Measurements from ENCODE around the gene C9orf50.
"Not testable (repeated sequence)": the region's sequence is repeated elsewhere in the genome, so short reads cannot be mapped to it uniquely, and the experiment has no call there.

The C9orf50 gene, protein sequence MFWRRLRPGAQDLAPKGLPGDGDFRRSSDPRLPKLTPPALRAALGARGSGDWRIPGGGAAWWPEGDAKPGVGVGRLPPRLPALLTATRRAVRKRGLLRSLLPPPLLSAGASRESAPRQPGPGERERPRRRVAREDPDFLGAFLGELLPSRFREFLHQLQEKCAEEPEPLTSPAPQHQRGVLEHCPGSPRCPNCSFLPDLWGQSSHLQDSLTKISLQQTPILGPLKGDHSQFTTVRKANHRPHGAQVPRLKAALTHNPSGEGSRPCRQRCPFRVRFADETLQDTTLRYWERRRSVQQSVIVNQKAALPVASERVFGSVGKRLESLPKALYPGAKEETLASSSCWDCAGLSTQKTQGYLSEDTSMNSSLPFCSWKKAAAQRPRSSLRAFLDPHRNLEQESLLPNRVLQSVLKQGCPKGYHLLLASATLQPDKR

DNA sequence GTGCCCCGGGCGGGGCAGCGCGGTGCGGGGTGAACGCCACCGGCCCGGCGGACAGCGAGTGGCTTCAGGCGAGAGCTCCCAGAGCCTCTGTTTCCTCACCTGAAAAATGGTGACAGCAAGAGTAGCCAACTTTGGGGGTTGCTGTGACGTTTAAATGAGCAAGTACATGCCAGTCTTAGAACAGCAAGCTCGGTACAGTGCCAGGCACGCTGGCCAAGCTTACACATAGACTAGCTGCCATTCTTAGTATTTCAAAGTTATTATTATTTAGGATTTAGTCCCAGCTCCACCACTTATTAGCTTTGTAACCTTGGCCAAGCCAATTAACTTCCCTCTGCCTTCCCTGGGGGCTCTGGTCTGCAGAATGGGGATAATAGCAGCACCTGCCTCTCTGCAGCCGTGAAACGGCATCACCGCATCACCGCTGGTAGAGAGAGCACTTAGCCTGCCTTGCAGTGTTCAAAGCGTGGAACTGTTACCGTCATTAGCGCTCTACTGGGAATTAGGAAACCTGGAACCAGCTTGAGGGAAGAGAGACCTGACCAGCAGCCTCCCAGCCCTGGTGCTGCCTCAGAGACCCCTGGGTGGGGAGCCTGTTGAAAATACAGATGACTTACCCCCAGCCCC lies at the start of gene C9orf50:
Gene C9orf50 (minus strand): TSS at position 433 of the 627 bp plus-strand sequence. CDS start 527 bp downstream, outside the sequence.
- peaks cover 22% of the 10 kb centered on the region for H3K4me1 Mint-ChIP-seq
- peak within 1 kb of the TSS; percentile 38 for H3K4me3 Mint-ChIP-seq
- H3K9me3 Mint-ChIP-seq: peaks cover 2% of the 10 kb centered on the region
- peaks cover 42% of the 10 kb centered on the region for H3K27me3 Mint-ChIP-seq
- no peaks in the 10 kb centered on the region for H3K36me3 Mint-ChIP-seq
- no peak for ATAC-seq
- no peak within 1 kb of the TSS for H3K27ac Mint-ChIP-seq

DNA sequence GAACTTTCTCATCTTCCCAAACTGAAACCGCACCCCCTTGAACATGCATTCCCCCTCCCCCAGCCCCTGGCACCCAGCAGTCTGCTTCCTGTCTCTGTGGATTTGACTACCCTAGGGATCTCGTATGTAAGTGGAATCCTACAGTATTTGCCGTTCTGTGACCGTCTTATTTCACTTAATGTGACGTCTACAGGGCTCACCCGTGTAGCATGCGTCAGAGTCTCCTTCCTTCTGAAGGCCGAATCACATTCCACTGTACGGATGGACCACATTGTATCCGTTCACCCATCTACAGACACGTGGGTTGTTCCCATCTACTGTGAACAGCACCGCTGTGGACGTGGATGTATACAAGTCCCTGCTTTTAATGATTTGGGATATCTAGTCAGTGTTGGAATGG lies 49.0 kb upstream of the C9orf50 start:
- H3K27me3 Mint-ChIP-seq: peaks cover 64% of the 10 kb centered on the region
- ATAC-seq: no peak
- peaks cover 5% of the 10 kb centered on the region for H3K4me1 Mint-ChIP-seq
- H3K36me3 Mint-ChIP-seq: no peaks in the 10 kb centered on the region
- no peak overlapping the region for H3K4me3 Mint-ChIP-seq
- no peak overlapping the region for H3K27ac Mint-ChIP-seq
- no peaks in the 10 kb centered on the region for H3K9me3 Mint-ChIP-seq

DNA sequence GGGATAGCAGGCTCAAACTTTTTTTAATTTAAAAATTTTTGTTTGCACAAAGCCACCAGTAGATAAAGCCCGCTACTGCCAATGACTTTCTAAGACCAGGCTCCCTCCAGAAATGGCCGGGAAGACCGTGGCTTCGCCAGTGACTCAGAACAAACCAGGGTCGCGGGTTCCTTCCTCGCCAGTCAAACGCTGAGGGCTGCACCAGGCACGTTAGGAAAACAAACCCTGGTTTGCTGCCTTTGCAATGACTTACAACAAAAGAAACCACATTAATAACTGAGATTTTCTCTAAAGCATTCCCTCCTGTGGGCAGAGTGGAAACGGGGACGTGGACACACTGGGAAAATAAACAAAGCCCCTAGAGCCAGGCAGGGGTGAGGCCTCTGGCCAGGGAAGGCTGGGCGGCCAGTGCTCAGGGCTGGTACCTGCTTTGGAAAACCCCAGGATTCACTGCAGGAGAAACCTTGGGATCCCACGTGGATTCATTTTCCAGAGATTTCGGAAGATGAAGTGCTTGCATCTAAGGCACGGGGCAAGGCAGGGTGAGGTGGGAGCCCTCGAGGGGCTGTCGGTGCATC lies 48.3 kb upstream of the C9orf50 start:
- Mint-ChIP-seq H3K36me3 (no peaks in the 10 kb centered on the region), H3K9me3 (no peaks in the 10 kb centered on the region), H3K27me3 (peaks cover 67% of the 10 kb centered on the region), H3K27ac (no peak overlapping the region), H3K4me3 (no peak overlapping the region), H3K4me1 (peaks cover 9% of the 10 kb centered on the region)
- ATAC-seq: no peak

- Mint-ChIP-seq H3K4me3 (no peak overlapping the region), H3K36me3 (no peaks in the 10 kb centered on the region), H3K27ac (no peak overlapping the region), H3K27me3 (peaks cover 53% of the 10 kb centered on the region), H3K4me1 (peaks cover 9% of the 10 kb centered on the region), H3K9me3 (no peaks in the 10 kb centered on the region)
- no peak for ATAC-seq
These were observed 46.9 kb upstream of the C9orf50 start for GRCh38 chr9:129667850-129668249.

- peaks cover 48% of the 10 kb centered on the region for H3K27me3 Mint-ChIP-seq
- no peak overlapping the region for H3K27ac Mint-ChIP-seq
- no peaks in the 10 kb centered on the region for H3K9me3 Mint-ChIP-seq
- no peak overlapping the region for H3K4me3 Mint-ChIP-seq
- H3K36me3 Mint-ChIP-seq: no peaks in the 10 kb centered on the region
- no peak for ATAC-seq
- peaks cover 9% of the 10 kb centered on the region for H3K4me1 Mint-ChIP-seq
These were observed 46.5 kb upstream of the C9orf50 start for GRCh38 chr9:129667378-129667777.

- no peak for ATAC-seq
- Mint-ChIP-seq H3K4me1 (peaks cover 9% of the 10 kb centered on the region), H3K4me3 (no peak overlapping the region), H3K9me3 (no peaks in the 10 kb centered on the region), H3K36me3 (no peaks in the 10 kb centered on the region), H3K27me3 (peaks cover 43% of the 10 kb centered on the region), H3K27ac (no peak overlapping the region)
These were observed 45.7 kb upstream of the C9orf50 start for GRCh38 chr9:129666575-129666974.

GRCh38 chr9:129665814-129666520 lies 45.1 kb upstream of the C9orf50 start:
- H3K4me3 Mint-ChIP-seq: no peak overlapping the region
- H3K27me3 Mint-ChIP-seq: peaks cover 47% of the 10 kb centered on the region
- no peak for ATAC-seq

DNA sequence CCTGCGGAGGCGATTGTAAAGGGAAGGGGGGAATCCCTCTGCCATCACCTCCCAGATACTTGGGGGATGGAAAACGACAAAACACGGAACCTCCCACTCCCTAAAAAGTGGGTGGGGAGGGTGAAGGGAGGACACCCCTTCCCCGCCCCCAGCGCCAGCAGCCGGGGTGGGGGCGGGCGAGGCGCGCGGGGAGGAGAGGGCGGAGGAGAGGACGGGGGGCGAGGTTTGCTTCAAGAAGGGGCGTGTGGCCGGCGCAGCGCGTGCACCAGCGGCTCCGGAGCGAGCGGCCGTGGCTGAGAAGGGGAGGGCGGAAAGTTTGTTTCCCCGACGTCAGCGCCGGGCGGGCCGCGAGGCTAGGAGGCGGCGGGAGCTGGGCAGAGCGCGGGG lies 44.5 kb upstream of the C9orf50 start, which contains the start of gene PRRX2:
Gene PRRX2 (plus strand): TSS at position 259 of the 387 bp plus-strand sequence. CDS start 221 bp downstream, outside the sequence.
- Mint-ChIP-seq H3K9me3 (no peaks in the 10 kb centered on the region), H3K4me1 (peaks cover 9% of the 10 kb centered on the region), H3K4me3 (peak within 1 kb of the TSS; percentile 77), H3K36me3 (no peaks in the 10 kb centered on the region), H3K27me3 (peaks cover 52% of the 10 kb centered on the region), H3K27ac (peak within 1 kb of the TSS; percentile 50)
- peak; percentile 56 for ATAC-seq

More at GRCh38 chr9:129665814-129666520, 45.1 kb upstream of the C9orf50 start:
- peaks cover 9% of the 10 kb centered on the region for H3K4me1 Mint-ChIP-seq
- H3K9me3 Mint-ChIP-seq: no peaks in the 10 kb centered on the region
- H3K27ac Mint-ChIP-seq: no peak overlapping the region
- H3K36me3 Mint-ChIP-seq: no peaks in the 10 kb centered on the region

GRCh38 chr9:129664746-129665388 lies 44.0 kb upstream of the C9orf50 start:
- Mint-ChIP-seq H3K9me3 (no peaks in the 10 kb centered on the region), H3K27ac (peak overlapping the region; percentile 50), H3K4me3 (peak overlapping the region; percentile 77), H3K4me1 (peaks cover 9% of the 10 kb centered on the region), H3K36me3 (no peaks in the 10 kb centered on the region), H3K27me3 (peaks cover 58% of the 10 kb centered on the region)
- ATAC-seq: peak; percentile 57

DNA sequence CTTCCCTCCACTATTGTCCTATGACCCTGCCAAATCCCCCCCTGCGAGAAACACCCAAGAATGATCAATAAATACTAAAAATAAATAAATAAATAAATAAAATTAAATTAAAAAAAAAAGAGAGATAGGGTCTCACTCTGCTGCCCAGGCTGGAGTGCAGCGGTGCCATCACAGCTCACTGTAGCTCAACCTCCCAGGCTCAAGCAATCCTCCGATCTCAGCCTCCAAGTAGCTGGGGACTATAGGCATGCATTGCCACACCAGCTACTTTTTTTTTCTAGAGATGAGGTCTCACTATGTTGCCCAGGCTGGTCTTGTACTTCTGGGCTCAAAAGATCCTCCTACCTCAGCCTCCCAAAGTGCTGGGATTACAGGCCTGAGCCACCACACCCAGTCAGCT lies 41.3 kb upstream of the C9orf50 start:
- not testable (repeated sequence) for H3K27ac Mint-ChIP-seq, H3K36me3 Mint-ChIP-seq, ATAC-seq, H3K9me3 Mint-ChIP-seq, H3K4me3 Mint-ChIP-seq, H3K4me1 Mint-ChIP-seq
- H3K27me3 Mint-ChIP-seq: peaks cover 34% of the 10 kb centered on the region

DNA sequence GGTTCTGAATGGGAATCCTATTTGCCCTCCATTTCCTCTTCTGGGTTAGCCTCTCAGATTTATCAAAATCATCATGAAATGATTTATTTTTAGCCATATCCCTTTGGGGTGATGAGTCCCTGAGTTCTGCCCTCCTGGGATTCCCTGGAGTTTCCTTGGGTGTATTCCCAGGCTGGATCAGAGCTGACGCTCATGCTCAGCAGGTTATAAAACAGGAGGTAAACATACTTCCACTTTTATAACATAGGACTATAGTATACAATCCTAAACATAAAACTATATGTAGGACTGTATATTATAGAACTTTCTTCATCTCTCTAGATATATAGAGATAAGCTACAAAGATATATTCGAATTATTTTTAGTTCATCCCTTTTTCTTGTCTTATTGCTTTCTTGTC lies 40.1 kb upstream of the C9orf50 start:
- Mint-ChIP-seq H3K27me3 (peaks cover 35% of the 10 kb centered on the region), H3K27ac (no peak overlapping the region), H3K9me3 (no peaks in the 10 kb centered on the region), H3K36me3 (no peaks in the 10 kb centered on the region), H3K4me3 (no peak overlapping the region), H3K4me1 (peaks cover 9% of the 10 kb centered on the region)
- no peak for ATAC-seq

- Mint-ChIP-seq H3K4me1 (no peaks in the 10 kb centered on the region), H3K27me3 (peaks cover 27% of the 10 kb centered on the region), H3K4me3 (no peak overlapping the region), H3K9me3 (no peaks in the 10 kb centered on the region), H3K27ac (no peak overlapping the region), H3K36me3 (no peaks in the 10 kb centered on the region)
- ATAC-seq: no peak
These were observed 36.0 kb upstream of the C9orf50 start for GRCh38 chr9:129656795-129657390.

DNA sequence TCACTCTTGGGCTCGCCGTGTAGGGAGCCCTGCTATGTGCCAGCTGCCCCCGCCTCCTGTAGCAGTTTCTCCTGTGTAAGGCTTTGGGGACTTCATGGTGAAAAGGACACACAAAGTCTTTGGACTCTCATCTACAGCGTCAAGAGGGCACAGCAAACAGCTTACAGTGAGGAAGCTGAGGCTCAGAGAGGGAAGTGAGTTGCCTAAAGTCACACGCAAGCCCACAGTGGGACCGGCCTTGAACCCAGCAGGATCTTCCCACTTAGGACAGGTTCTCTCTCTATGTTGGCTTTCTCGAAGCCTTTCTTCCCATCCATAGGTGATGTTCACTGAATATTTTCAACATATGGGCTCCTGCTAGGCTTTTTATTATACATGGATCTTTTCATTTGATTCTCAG lies 34.8 kb upstream of the C9orf50 start:
- H3K27ac Mint-ChIP-seq: no peak overlapping the region
- no peak overlapping the region for H3K4me3 Mint-ChIP-seq
- H3K4me1 Mint-ChIP-seq: no peaks in the 10 kb centered on the region
- H3K36me3 Mint-ChIP-seq: no peaks in the 10 kb centered on the region
- H3K27me3 Mint-ChIP-seq: peaks cover 21% of the 10 kb centered on the region
- no peaks in the 10 kb centered on the region for H3K9me3 Mint-ChIP-seq
- no peak for ATAC-seq

- H3K4me3 Mint-ChIP-seq: no peak overlapping the region
- no peaks in the 10 kb centered on the region for H3K36me3 Mint-ChIP-seq
- no peak for ATAC-seq
- H3K9me3 Mint-ChIP-seq: no peaks in the 10 kb centered on the region
- H3K4me1 Mint-ChIP-seq: no peaks in the 10 kb centered on the region
- peaks cover 16% of the 10 kb centered on the region for H3K27me3 Mint-ChIP-seq
- no peak overlapping the region for H3K27ac Mint-ChIP-seq
These were observed 34.3 kb upstream of the C9orf50 start for GRCh38 chr9:129655154-129655553.

Measured in stimulated activated memory B cell treated with anti-CD40 and anti-IgM and Interleukin-4, amounts not matched to agents 10 μg/mL and 1 μg/mL and 100 μg/mL, for 72 hours (primary cell).